Epidermal melanocyte (primary cell): ENCODE data around the gene RRBP1.

Source experiments
- DNase-seq: peaks from one replicate; pipeline ENCODE4 v3.0.0; 2011; ENCODE audit warnings: low spot score; ENCODE audit not compliant: insufficient read length

The RRBP1 gene, protein sequence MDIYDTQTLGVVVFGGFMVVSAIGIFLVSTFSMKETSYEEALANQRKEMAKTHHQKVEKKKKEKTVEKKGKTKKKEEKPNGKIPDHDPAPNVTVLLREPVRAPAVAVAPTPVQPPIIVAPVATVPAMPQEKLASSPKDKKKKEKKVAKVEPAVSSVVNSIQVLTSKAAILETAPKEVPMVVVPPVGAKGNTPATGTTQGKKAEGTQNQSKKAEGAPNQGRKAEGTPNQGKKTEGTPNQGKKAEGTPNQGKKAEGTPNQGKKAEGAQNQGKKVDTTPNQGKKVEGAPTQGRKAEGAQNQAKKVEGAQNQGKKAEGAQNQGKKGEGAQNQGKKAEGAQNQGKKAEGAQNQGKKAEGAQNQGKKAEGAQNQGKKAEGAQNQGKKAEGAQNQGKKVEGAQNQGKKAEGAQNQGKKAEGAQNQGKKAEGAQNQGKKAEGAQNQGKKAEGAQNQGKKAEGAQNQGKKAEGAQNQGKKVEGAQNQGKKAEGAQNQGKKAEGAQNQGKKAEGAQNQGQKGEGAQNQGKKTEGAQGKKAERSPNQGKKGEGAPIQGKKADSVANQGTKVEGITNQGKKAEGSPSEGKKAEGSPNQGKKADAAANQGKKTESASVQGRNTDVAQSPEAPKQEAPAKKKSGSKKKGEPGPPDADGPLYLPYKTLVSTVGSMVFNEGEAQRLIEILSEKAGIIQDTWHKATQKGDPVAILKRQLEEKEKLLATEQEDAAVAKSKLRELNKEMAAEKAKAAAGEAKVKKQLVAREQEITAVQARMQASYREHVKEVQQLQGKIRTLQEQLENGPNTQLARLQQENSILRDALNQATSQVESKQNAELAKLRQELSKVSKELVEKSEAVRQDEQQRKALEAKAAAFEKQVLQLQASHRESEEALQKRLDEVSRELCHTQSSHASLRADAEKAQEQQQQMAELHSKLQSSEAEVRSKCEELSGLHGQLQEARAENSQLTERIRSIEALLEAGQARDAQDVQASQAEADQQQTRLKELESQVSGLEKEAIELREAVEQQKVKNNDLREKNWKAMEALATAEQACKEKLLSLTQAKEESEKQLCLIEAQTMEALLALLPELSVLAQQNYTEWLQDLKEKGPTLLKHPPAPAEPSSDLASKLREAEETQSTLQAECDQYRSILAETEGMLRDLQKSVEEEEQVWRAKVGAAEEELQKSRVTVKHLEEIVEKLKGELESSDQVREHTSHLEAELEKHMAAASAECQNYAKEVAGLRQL (N-terminal part only)

DNA sequence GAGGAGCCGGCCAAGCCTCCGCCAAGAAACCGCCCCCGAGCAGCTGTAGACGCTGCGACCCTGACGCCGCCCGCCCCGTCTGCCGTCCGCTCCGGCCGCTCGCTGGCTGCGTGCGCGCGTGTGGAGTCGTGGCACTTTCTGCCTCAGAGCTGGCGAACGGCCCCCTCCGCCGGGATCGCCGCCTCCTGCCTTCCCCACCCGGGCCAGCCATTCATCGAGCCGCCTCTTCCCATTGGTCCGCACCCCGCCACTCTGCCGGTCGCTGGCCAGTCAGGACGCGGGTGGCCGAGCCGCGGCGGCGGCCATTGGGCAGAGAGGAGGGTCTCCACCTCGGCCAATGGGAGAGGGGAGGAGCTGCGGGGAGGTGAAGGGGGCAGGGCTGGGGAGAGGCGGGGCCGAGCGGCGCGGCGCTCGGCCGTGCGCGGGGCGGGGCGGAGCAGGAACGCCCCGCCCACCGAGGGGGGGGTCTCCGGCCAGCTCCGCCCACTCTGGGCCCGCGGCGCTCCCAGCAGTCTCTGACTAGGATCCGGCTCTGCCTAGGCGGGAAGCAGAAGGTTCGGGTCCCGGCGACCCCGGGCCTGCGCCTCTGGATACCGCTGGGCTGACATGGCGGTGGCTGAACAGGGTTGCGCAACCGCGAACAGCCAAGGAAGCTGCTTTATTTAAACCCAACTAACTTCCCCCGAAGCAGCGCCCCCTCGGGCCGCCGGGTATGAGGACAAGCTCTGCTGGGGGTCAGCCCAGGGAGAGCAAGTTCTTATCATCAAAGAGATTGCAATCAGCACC lies at the start of gene RRBP1:
Gene RRBP1 (minus strand): TSS at position 140 of the 786 bp plus-strand sequence. CDS start 21,735 bp downstream, outside the sequence.
- DNase-seq: peak; percentile 97

DNA sequence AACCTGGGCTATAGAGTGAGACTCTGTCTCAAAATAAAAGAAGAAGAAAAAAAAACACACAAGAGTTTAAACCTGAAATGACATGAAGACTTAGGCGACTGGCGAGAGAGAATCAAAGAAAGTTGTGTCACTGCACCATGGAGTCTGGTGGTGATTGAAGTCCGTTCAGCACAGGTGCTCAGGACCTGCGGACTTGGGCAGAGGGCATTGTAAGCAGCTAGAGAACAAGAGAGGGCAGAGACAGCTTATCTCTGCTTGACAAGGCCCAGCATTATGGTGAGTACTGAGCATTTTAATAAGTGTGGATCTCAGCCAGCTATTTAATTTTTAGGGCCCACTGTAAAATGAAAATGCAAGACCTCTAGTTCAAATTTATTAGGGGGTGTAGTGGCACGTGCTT lies 49.2 kb upstream of the RRBP1 start:
- DNase-seq: no peak

DNA sequence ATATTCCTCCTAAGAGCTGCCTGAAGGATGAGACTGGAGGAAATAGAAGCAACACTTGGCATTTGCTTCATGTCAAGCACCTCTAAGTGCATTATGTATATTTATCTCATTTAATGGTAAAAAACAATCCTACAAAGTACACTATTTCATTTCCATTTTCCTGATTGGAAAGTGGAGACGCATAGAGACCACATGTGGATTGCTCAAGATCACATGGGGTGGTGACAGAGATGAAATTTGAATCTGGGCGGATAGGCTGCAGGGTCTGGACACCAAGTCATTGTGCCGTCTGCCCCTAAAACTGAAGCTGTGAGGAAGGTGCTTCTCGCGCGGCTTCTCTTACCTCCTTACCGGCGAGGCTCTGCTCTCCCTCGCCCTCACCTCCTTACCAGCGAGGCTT lies 48.0 kb upstream of the RRBP1 start:
- no peak for DNase-seq

DNA sequence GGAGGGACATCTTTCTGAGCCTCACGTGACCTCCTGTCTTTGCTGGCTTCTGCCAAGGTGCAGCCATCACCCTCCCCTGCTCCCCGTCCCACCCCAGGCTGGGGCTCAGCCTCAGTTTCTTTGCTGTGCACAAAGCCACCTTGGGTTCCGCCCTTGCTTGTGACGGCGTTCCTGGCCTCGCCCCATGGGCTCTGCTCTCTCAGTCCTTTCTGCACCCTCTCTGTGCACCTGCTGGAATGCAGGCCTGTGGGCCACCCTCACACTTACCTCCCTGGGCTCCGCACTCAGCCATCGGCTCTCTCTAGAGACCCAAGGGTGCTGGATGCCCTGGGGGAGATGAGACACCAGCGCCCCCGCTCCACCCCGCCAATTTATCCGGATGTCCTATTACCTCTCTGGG lies 46.0 kb upstream of the RRBP1 start:
- no peak for DNase-seq

DNA sequence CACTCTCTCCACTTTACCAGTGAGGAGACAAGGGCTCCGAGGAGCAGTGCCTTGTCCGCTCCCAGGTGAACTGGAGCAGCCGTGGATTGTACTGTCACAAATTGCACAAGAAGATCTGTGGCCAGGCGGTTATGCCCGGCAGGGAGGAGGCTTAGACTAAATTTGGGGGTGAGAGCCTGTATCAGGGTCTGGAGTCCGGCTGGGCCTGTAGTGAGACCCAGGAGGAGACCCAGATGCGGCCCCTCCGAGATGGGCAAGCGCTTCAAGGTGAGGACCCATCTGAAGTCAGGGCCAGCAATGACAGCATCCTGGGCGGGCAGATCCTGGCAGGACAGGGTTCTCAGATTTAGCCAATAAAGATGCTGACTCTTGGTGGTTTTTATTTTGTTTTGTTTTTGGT lies 45.3 kb upstream of the RRBP1 start:
- no peak for DNase-seq

DNA sequence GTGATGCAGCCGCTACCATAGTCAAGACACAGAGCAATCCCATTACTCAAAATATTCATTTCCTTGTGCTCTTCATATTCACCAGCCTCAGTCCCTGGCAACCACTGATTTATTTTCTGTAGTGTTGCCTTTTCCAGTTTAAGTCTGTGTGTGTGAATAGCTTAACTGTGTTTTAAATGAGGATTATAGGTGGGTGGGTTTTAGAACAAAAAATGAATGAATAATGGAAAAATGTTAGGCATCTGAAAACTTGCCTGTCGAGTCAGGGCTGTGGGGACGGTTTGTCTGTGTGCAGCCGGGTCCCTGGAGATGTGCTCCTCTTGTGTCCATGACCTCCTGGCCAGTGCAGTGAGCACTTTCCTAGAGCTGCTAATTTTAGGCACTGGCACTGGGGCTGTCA lies 44.9 kb upstream of the RRBP1 start:
- DNase-seq: no peak

DNA sequence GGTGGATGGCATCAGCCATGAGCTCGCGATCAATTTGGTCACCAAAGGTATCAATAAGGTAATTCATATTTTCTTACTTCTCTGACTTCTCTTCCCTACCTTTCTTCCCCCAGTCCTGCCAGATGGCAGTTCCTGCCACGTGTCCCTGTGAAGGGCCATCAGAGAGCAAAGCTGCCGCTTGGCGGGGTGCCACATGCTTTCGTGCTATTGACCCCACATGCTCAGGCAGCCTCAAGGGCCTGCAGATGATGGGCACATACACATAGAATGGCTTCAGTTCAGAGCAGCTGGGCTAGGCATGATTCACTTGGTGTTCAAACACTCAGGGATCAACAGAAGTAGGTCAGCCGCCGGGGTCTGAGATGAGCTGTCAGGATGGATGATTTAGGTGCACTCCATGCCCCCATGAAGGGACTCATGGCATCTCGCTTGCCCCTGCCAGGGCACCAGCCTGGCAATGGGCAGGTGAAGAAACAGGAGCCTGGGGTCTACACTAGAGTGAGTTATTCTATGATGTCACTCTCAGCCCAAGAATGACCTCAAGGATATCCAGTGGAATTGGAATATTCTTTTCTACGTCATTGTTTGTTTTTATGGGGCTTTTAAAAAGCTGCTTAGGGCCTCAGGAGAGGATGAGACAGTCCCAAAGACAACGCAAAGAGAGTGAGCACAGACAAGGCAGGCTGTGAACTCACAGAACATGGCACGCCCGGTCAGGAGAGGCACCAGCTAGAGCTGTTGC lies 43.2 kb upstream of the RRBP1 start:
- DNase-seq: no peak

DNA sequence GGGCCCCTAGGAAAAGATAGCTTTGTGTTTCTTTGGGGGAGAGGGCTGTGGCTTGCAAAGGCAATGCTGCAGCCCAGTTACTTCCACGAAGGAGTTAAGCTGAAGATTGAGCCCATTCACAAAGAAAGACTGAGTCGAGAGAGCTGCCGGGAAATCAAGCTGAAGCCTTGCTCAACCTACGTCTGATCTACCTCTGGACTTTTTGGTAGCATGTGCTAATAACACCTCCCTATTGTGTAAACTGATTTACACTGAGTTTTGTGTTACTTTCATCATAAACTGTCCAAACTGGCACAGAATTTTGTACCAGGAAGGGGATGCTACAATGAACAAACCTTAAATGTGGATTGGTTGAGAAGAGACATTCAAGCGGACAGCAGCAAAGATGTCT lies 41.3 kb upstream of the RRBP1 start:
- no peak for DNase-seq

DNA sequence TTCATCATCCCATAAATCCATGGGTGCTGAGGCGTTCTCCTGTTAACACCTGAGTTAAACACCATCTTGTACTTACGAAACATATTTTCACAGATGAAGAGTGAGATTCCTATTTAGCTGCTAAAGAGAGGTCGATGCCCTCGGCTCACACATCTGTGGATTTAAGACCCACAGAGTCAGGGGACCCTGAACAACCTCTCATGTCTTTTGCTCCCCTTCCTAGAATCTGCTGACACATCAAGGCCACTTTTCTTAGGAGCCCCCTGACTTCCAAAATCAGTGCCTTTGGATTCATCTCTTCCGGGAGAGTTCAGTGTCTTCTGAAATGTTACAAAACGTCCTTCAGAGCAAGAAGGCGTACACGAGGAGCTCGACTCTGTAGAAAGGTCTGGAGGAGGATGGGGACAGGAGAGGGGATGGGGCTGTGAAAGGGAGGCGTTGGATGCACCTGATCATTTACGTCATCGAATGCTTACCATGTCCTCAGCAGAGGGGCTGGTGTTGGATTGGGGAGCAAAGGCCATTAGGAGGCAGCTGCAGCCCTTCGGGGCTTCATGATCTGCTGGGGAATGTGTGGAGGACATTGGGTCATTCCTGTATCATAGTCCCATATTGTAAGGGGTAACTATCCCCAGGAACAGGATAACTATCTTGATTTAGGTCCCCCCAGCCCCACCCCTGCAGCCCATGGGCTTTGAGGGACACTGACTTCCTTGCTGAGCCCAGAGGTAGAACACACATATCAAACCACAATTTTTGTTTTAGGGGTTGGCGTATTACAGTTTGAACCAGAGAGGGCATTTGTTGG lies 40.7 kb upstream of the RRBP1 start:
- DNase-seq: no peak

DNA sequence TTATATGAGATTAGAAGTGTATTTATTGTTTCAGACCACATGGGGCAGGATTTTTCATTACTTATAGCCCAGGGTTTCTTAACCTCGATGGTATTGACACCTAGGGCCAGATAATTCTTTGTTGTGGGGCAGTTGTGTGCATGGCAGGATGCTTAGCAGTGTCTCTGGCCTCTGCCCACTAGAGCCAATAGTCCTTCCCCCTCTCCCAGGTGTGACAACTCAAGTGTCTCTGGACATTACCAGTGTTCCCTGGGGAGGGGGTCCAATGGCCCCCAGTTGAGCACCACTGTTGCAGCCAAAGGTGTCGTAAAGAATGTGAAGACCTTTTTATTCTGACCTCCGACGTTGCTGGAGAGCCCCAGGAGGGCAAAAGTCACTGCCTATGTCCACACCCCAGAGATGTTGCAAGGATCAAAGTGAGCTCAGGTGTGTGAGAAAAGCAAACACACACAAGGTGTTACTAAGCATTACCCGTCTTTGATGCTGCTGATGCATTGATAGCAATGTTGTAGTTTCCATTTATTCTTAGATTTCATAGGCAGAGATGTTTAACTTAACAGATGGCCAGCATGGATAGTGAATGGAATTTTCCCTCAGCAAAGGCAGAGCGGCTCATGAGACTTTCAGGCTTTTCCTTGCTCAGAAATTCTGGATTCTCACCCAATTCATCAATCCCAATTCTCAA lies 39.9 kb upstream of the RRBP1 start:
- no peak for DNase-seq

DNA sequence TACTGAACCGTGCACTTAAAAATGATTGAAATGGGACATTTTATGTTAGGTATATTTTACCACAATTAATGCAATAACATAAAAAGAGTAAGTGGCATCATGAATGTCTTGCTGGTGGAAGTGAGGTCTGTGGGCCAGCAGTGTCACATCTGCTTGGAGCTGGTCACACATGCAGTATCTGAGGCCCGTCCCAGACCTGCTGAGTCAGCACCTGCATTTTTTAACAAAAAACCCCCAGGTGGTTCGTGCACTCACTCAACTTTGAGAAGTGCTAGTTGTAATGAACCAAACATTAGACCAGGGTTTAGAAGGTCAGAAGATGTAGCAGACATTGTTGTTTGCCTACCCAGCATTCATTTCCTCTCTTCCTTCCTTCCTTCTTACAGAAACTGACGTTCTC lies 38.7 kb upstream of the RRBP1 start:
- DNase-seq: no peak

DNA sequence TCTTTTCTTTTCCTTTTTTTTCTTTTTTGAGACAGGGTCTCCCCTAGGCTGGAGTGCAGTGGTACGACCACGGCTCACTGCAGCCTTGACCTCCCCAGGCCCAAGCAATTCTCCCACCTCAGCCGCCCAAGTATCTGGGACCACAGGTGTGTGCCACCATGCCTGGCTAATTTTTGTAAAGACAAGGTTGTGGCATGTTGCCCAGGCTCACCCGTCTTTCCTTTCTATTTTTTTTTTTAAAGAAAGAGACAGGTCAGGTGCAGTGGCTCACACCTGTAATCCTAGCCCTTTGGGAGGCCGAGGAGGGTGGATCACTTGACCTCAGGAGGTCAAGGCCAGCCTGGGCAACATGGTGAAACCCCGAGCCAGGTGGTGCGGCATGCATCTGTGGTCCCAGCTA lies 34.3 kb upstream of the RRBP1 start:
- DNase-seq: no peak

DNA sequence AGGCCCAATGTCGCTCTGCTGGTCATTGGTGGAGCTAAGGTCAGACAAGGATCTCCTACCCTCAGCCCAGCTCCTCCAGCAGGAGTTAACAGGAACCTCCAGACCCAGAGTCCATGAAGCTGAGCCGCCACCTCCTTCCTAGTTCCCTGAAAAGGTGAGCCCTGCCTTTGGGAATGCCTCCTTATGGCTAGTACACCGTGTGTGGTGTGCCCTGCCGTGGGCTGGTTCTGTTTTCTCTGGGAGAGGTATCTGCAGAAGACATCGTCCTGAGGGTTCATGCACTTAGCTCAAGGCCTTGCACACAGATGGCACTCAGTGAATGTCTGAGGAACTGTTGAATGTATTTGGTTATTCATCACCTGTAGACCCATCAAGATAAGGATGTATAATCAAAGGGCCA lies 33.0 kb upstream of the RRBP1 start:
- DNase-seq: no peak

DNA sequence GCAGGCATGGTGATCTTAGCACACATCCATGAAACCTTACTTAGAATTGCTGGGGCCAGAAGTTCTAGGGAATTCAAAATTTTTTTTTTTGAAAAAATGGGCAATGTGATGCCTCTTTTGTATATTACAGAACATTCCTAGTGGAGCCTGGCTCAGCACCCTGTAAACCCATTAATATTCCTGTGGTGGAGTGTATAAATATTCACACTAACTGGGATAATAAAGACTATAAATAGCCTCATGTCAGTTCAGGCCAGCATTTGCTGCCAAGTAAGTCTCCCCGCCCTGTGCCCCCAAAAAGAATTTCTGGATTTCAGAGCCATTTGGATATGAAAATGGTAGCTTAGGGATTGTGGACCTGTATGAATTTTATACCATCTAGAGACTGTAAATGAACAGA lies 32.6 kb upstream of the RRBP1 start:
- DNase-seq: no peak

DNA sequence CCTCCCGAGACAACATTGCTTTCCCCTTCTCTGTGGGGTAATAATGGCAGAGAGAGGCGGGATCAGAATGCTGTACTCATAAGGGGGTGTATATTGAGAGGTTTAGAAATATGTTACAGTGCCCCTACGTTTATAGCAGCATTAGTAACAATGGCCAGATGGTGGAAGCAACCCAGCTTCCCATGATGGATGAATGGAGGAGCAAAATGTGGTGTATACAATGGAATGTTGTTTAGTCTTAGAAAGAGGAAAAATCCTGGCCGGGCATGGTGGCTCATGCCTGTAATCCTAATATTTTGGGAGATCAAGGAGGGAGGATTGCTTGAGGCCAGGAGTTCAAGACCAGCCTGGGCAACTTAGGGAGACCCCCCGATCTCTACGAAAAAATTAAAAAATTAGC lies 30.7 kb upstream of the RRBP1 start:
- no peak for DNase-seq

DNA sequence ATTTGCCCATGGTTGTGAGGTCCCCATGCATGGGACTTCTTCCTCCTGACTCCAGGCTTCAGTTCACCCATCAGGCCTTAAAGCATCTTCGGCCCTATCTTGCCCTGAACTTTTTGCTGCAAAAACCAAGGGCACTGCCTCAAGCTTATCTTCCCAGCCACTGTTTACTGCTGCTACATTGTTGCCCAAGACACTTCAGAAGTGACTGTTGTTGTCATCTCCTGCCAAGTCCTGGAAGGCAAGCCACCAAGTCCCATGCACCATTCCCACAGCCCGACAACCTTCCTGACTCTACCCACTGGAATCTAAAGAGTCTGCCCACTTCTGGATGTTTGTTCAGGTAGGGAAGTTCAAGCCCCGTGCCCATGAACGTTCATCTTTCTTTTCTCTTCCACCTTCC lies 30.2 kb upstream of the RRBP1 start:
- DNase-seq: no peak

DNA sequence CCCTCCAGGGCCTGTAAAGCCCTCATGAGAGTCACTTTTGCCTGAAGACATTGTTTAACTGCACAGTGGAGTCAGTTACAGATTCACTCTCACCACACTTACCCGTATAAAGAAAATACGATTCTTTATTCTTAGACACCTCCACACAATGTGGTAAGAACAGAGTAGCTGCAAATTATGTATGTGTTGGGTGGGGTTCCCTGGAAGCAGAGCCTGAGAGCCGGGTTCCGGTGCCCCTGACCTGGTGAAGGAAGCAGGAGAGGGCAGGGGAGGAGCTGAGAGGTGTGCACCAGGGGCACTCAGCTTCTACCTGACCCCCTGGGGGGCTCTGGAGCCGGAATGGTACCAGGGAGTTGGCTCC lies 29.2 kb upstream of the RRBP1 start:
- DNase-seq: no peak

DNA sequence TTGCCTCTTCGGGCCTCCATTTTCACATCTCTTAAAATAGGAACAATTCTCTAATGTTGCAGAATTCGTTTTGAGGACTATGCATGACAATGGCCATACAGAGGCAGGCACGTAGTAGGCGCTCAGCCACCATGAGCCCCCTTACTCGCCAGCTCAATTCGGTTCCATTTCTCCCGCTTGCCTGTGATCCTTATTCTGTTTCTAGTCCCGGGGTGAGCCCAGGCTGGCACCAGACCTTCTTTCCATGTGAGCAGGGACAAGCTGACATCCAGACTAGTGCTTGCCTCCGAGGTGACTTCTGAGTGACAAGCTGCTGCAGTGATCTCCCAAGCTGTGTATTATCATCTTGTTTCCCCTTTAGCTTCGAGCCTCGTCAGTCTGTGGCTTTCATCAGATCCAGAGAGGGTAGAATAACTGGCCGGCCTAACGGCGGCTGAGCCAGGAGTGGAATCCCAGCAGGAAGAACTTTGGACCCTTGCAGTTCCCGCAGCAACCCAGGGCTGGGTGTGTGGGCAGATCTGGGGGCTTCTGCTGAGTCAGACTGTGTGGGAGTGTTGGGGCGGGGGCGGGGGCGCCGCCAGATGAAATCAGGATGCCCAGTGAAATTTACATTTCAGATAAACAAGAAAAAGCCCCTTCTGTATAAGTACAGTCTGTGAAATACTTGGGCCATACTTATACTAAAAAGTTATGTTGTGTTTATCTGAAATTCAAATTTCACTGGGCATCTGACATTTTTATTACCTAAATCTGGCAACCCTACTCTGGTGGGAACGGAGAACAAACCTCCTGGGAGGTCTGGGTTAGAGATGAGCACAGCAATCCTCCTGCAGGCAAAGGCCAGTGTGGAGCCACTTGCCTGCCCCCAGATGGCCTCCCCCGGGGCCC lies 28.6 kb upstream of the RRBP1 start:
- DNase-seq: no peak
